Measurements from ENCODE around the gene SERPINE3. TPM values are rescaled to one million over a fixed set of nuclear protein-coding genes. Genes with fewer than 3 reads are reported as not detected.

Gene SERPINE3
- total and polyA plus RNA-seq, 2 experiments from 2014 or later, result 0.17 to 0.31 TPM

DNA sequence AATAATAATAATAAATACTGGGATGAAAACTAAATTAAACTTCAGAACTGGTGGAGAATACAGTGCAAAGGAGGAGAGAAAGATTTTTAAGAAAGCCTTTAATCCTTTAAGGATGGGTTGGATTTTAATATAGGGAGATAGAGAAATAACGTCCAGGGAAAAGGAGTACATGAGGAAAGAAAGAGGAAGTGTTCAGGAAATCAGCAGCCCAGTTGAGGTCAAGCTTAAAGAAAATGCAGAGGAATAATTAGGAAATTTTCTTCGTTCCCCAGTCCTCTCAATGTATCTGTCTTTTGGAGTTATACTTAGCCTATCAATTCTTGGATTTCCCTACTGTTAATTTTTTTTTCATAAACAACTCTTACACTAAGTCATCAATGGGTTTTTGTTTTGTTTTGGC, 65.7 kb downstream of the SERPINE3 start:
- Histone ChIP-seq H2AFZ (no peak overlapping the region), H3K4me1 (ENCODE audit: insufficient read depth) (no peaks in the 10 kb centered on the region), H4K20me1 (replicated peaks; ENCODE audit: insufficient read depth) (0 out of 2 replicates have a peak, but pooled peaks cover 14% of the 10 kb centered on the region), H3K27ac (ENCODE audit: low read depth) (peak overlapping the region; percentile 5; the same call in 1 of the 2 replicates), H3K79me2 (replicated peaks; ENCODE audit: insufficient read depth) (peaks cover 95% of the 10 kb centered on the region), H3K36me3 (ENCODE audit: insufficient read depth) (no peaks in the 10 kb centered on the region), H3K4me3 (no peak overlapping the region), H3K9me2 (ENCODE audit: insufficient read depth) (0 out of 2 replicates have a peak, but pooled peaks cover 6% of the 10 kb centered on the region), H3K27me3 (ENCODE audit: insufficient read depth) (no peaks in the 10 kb centered on the region), H3K4me2 (no peak overlapping the region), H3F3A (replicated peaks; ENCODE audit: low read depth) (no peaks in the 10 kb centered on the region)
- ATAC-seq (no peak), DNase-seq (ENCODE audit: low spot score) (no peak)
- Mint-ChIP-seq H3K4me1 (peaks cover 8% of the 10 kb centered on the region; the same call in 1 of the 3 replicates), H3K27ac (peak overlapping the region; percentile 10; the same call in 1 of the 2 replicates), H3K9me3 (no peaks in the 10 kb centered on the region), H3K36me3 (ENCODE audit: low read depth) (peaks cover 24% of the 10 kb centered on the region), H3K4me3 (no peak overlapping the region), H3K27me3 (ENCODE audit: insufficient read depth, low read depth, poor library complexity) (peaks cover 3% of the 10 kb centered on the region)
- TF ChIP-seq EZH2phosphoT487 (IDR thresholded peaks at IDR 0.05; ENCODE audit: unreplicated experiment) (no peak), ZNF331 (CRISPR knock-in tag; IDR thresholded peaks at IDR 0.05; ENCODE audit: low read depth) (no peak), STAT1 (IDR thresholded peaks at IDR 0.05; ENCODE audit: unreplicated experiment) (no peak), ZNF114 (CRISPR knock-in tag; IDR thresholded peaks at IDR 0.05) (no peak), JUNB (IDR thresholded peaks at IDR 0.05; ENCODE audit: unreplicated experiment) (no peak), POLR2AphosphoS5 (IDR thresholded peaks at IDR 0.05; ENCODE audit: low read depth) (no peak), EZH2 (IDR thresholded peaks at IDR 0.05; ENCODE audit: low read depth, unreplicated experiment) (no peak), NANOG (IDR thresholded peaks at IDR 0.05; ENCODE audit: borderline replicate concordance) (no peak), CREB1 (CRISPR knock-in tag; IDR thresholded peaks at IDR 0.05; ENCODE audit: low read depth) (no peak)
- TF ChIP-seq, protein P1, sequence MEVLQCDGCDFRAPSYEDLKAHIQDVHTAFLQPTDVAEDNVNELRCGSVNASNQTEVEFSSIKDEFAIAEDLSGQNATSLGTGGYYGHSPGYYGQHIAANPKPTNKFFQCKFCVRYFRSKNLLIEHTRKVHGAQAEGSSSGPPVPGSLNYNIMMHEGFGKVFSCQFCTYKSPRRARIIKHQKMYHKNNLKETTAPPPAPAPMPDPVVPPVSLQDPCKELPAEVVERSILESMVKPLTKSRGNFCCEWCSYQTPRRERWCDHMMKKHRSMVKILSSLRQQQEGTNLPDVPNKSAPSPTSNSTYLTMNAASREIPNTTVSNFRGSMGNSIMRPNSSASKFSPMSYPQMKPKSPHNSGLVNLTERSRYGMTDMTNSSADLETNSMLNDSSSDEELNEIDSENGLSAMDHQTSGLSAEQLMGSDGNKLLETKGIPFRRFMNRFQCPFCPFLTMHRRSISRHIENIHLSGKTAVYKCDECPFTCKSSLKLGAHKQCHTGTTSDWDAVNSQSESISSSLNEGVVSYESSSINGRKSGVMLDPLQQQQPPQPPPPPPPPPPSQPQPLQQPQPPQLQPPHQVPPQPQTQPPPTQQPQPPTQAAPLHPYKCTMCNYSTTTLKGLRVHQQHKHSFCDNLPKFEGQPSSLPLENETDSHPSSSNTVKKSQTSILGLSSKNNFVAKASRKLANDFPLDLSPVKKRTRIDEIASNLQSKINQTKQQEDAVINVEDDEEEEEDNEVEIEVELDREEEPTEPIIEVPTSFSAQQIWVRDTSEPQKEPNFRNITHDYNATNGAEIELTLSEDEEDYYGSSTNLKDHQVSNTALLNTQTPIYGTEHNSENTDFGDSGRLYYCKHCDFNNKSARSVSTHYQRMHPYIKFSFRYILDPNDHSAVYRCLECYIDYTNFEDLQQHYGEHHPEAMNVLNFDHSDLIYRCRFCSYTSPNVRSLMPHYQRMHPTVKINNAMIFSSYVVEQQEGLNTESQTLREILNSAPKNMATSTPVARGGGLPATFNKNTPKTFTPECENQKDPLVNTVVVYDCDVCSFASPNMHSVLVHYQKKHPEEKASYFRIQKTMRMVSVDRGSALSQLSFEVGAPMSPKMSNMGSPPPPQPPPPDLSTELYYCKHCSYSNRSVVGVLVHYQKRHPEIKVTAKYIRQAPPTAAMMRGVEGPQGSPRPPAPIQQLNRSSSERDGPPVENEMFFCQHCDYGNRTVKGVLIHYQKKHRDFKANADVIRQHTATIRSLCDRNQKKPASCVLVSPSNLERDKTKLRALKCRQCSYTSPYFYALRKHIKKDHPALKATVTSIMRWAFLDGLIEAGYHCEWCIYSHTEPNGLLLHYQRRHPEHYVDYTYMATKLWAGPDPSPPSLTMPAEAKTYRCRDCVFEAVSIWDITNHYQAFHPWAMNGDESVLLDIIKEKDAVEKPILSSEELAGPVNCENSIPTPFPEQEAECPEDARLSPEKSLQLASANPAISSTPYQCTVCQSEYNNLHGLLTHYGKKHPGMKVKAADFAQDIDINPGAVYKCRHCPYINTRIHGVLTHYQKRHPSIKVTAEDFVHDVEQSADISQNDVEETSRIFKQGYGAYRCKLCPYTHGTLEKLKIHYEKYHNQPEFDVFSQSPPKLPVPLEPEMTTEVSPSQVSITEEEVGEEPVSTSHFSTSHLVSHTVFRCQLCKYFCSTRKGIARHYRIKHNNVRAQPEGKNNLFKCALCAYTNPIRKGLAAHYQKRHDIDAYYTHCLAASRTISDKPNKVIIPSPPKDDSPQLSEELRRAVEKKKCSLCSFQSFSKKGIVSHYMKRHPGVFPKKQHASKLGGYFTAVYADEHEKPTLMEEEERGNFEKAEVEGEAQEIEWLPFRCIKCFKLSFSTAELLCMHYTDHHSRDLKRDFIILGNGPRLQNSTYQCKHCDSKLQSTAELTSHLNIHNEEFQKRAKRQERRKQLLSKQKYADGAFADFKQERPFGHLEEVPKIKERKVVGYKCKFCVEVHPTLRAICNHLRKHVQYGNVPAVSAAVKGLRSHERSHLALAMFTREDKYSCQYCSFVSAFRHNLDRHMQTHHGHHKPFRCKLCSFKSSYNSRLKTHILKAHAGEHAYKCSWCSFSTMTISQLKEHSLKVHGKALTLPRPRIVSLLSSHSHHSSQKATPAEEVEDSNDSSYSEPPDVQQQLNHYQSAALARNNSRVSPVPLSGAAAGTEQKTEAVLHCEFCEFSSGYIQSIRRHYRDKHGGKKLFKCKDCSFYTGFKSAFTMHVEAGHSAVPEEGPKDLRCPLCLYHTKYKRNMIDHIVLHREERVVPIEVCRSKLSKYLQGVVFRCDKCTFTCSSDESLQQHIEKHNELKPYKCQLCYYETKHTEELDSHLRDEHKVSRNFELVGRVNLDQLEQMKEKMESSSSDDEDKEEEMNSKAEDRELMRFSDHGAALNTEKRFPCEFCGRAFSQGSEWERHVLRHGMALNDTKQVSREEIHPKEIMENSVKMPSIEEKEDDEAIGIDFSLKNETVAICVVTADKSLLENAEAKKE (CRISPR knock-in tag; IDR thresholded peaks at IDR 0.05), result no peak
- TF ChIP-seq, protein P2, sequence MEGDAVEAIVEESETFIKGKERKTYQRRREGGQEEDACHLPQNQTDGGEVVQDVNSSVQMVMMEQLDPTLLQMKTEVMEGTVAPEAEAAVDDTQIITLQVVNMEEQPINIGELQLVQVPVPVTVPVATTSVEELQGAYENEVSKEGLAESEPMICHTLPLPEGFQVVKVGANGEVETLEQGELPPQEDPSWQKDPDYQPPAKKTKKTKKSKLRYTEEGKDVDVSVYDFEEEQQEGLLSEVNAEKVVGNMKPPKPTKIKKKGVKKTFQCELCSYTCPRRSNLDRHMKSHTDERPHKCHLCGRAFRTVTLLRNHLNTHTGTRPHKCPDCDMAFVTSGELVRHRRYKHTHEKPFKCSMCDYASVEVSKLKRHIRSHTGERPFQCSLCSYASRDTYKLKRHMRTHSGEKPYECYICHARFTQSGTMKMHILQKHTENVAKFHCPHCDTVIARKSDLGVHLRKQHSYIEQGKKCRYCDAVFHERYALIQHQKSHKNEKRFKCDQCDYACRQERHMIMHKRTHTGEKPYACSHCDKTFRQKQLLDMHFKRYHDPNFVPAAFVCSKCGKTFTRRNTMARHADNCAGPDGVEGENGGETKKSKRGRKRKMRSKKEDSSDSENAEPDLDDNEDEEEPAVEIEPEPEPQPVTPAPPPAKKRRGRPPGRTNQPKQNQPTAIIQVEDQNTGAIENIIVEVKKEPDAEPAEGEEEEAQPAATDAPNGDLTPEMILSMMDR (conservative IDR thresholded peaks at IDR 0.05; ENCODE audit: low read depth in 2 of 2), result no peak
- TF ChIP-seq, protein P3, sequence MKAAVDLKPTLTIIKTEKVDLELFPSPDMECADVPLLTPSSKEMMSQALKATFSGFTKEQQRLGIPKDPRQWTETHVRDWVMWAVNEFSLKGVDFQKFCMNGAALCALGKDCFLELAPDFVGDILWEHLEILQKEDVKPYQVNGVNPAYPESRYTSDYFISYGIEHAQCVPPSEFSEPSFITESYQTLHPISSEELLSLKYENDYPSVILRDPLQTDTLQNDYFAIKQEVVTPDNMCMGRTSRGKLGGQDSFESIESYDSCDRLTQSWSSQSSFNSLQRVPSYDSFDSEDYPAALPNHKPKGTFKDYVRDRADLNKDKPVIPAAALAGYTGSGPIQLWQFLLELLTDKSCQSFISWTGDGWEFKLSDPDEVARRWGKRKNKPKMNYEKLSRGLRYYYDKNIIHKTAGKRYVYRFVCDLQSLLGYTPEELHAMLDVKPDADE (IDR thresholded peaks at IDR 0.05), result no peak
- TF ChIP-seq, protein P4, sequence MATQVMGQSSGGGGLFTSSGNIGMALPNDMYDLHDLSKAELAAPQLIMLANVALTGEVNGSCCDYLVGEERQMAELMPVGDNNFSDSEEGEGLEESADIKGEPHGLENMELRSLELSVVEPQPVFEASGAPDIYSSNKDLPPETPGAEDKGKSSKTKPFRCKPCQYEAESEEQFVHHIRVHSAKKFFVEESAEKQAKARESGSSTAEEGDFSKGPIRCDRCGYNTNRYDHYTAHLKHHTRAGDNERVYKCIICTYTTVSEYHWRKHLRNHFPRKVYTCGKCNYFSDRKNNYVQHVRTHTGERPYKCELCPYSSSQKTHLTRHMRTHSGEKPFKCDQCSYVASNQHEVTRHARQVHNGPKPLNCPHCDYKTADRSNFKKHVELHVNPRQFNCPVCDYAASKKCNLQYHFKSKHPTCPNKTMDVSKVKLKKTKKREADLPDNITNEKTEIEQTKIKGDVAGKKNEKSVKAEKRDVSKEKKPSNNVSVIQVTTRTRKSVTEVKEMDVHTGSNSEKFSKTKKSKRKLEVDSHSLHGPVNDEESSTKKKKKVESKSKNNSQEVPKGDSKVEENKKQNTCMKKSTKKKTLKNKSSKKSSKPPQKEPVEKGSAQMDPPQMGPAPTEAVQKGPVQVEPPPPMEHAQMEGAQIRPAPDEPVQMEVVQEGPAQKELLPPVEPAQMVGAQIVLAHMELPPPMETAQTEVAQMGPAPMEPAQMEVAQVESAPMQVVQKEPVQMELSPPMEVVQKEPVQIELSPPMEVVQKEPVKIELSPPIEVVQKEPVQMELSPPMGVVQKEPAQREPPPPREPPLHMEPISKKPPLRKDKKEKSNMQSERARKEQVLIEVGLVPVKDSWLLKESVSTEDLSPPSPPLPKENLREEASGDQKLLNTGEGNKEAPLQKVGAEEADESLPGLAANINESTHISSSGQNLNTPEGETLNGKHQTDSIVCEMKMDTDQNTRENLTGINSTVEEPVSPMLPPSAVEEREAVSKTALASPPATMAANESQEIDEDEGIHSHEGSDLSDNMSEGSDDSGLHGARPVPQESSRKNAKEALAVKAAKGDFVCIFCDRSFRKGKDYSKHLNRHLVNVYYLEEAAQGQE (IDR thresholded peaks at IDR 0.05; ENCODE audit: unreplicated experiment), result no peak
